Peyer's patch (tissue), 4 donors: ENCODE measurements around the gene ELFN1.

Experiments
- CTCF ChIP-seq, 6 experiments: fragments of 450-650 bp in 4 of 6; fragments of 200-600 bp in 2 of 6; sonication (generic) in 1 of 6; IDR thresholded peaks; one replicate each; pipeline ENCODE4 v1.5.1; 2017 to 2019; ENCODE audit warnings: antibody characterized with exemption in 6 of 6, mild to moderate bottlenecking in 3 of 6, moderate library complexity in 1 of 6
- POLR2A ChIP-seq, 2 donors: fragments of 450-650 bp; IDR thresholded peaks; one replicate each; pipeline ENCODE4 v1.5.1; 2017; ENCODE audit warnings: antibody characterized with exemption in 2 of 2, mild to moderate bottlenecking in 2 of 2, moderate library complexity in 2 of 2

GRCh38 chr7:1651891-1652290 lies 18.2 kb upstream of the ELFN1 start:
- TF ChIP-seq CTCF (IDR thresholded peaks at IDR 0.05): no peak
- no peak for TF ChIP-seq POLR2A (IDR thresholded peaks at IDR 0.05)
